Measurements from ENCODE around the gene ZNF550. TPM values are rescaled to one million over a fixed set of nuclear protein-coding genes. Genes with fewer than 3 reads are reported as not detected.

The ZNF550 gene
- total RNA-seq (2014; rRNA removed; shearing (Covaris generic); ENCODE audit: low replicate concordance), result 5.5 and 5.7 TPM in 2 replicates

DNA sequence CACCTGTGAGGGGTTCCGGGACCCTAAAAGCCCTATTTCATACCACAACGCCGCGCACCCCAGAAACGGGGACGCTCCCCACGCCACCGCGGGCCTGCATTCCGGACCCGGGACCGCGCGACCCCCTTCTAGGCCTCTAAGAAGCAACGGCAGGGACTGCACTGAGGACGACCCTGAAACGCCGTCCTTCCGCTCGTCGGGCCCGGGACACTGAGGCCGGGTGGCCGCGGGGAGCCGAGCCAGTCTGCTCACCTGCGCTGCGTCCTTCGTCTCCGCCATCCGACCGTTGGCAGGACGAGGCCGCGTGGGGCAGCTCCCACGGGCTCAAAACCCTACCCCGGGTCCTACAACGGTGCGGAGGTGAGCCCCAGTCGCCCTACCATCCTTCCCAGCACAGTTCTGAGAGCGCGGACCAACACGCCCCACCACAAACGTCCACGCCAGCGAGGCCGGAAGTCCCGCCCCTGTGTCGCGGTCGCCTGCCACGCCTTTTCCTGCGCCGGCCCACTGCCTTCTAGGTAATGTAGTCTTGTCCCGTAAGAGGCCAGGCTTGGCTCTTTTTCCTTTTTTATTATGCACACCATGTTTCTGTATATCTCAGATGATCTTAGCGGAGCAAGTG, at the start of gene ZNF550:
TSS of gene ZNF550 (minus strand) at position 460 of the 622 bp plus-strand sequence. CDS start at position 279, 181 bp downstream.
- H3K36me3 ChIP-seq (ENCODE audit: insufficient read depth, low read length), result peaks cover 23% of the 10 kb centered on the region
- peak within 1 kb of the TSS; percentile 61 for H3K4me2 ChIP-seq (ENCODE audit: low read depth, low read length, poor library complexity, severe bottlenecking)
- peak within 1 kb of the TSS; percentile 77 for H3K9ac ChIP-seq (ENCODE audit: low read length)
- peak within 1 kb of the TSS; percentile 42; the same call in 1 of the 2 replicates for H2AFZ ChIP-seq (ENCODE audit: low read length)
- peaks cover 19% of the 10 kb centered on the region for H3K79me2 ChIP-seq (ENCODE audit: low read length)
- no peaks in the 10 kb centered on the region for H4K20me1 ChIP-seq (ENCODE audit: insufficient read depth, low read depth, low read length)
- H3K9me3 ChIP-seq (ENCODE audit: low read length), result peaks cover 67% of the 10 kb centered on the region
- H3K27me3 ChIP-seq (ENCODE audit: low read length), result no peaks in the 10 kb centered on the region
- peak; percentile 89 for DNase-seq
- H3K4me1 ChIP-seq (ENCODE audit: low read length), result no peaks in the 10 kb centered on the region
- H3K27ac ChIP-seq (ENCODE audit: low read length), result no peak within 1 kb of the TSS
- no peaks in the 10 kb centered on the region for H3K9me2 ChIP-seq (replicated peaks; ENCODE audit: insufficient read depth, low read length)
- H3K4me3 ChIP-seq (ENCODE audit: low read length), result peak within 1 kb of the TSS; percentile 73

DNA sequence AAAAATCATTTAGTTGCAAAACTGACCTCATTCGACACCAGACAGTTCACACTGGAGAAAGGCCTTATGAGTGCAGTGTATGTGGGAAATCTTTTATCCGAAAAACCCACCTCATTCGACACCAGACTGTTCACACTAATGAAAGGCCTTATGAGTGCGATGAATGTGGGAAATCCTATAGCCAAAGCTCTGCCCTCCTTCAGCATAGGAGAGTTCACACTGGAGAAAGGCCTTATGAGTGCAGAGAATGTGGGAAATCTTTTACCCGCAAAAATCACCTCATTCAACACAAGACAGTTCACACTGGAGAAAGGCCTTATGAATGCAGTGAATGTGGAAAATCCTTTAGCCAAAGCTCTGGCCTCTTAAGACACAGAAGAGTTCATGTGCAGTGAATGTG, 47.3 kb upstream of the ZNF550 start:
- H3K27me3 ChIP-seq (ENCODE audit: low read length), result no peaks in the 10 kb centered on the region
- H3K4me2 ChIP-seq (ENCODE audit: low read depth, low read length, poor library complexity, severe bottlenecking), result no peak overlapping the region
- H3K9ac ChIP-seq (ENCODE audit: low read length), result no peak overlapping the region
- H3K79me2 ChIP-seq (ENCODE audit: low read length), result peaks cover 5% of the 10 kb centered on the region
- H4K20me1 ChIP-seq (ENCODE audit: insufficient read depth, low read depth, low read length), result no peaks in the 10 kb centered on the region
- no peak for DNase-seq
- H2AFZ ChIP-seq (ENCODE audit: low read length), result no peak overlapping the region
- no peak overlapping the region for H3K27ac ChIP-seq (ENCODE audit: low read length)
- peaks cover 62% of the 10 kb centered on the region for H3K36me3 ChIP-seq (ENCODE audit: insufficient read depth, low read length)
- no peaks in the 10 kb centered on the region for H3K9me2 ChIP-seq (replicated peaks; ENCODE audit: insufficient read depth, low read length)
- no peaks in the 10 kb centered on the region for H3K4me1 ChIP-seq (ENCODE audit: low read length)
- no peak overlapping the region for H3K4me3 ChIP-seq (ENCODE audit: low read length)
- peaks cover 68% of the 10 kb centered on the region for H3K9me3 ChIP-seq (ENCODE audit: low read length)

DNA sequence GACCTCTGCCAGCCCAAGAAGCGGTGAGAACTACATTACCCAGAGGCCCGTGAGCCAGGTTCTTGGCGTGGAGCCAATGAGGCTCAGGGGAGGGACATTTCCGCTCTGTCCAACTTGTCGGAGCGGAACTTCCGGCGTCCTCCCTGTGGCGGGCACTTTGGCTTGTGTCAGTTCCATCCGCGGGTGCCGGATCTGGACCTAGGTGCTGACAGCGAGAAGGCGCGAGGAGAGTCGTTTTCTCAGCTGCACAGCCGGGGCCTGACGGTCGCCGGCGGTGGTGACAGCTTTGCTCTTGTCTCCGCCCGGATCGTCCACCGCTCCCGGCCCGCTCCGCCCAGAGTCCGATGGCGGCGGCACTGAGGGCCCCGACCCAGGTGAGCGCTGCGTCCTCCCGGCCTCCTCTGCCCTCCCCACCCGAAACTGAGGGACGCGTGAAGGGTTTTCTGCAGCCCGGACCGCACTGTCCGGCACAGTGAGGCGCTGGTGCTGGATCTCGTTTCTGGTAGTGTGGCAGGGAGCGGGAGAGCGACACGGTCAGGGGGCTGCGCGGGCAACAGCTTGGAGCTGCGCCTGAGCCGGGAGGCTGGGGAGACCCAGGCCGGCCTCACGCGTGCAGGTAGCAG, 40.2 kb upstream of the ZNF550 start, which contains the start of gene ZNF530:
TSS of gene ZNF530 (plus strand) at position 125 of the 623 bp plus-strand sequence. CDS start 4,461 bp downstream, outside the sequence.
- Histone ChIP-seq H3K79me2 (ENCODE audit: low read length) (peaks cover 27% of the 10 kb centered on the region), H3K9ac (ENCODE audit: low read length) (peak within 1 kb of the TSS; percentile 75), H3K27me3 (ENCODE audit: low read length) (no peaks in the 10 kb centered on the region), H2AFZ (ENCODE audit: low read length) (peak within 1 kb of the TSS; percentile 82), H3K27ac (ENCODE audit: low read length) (no peak within 1 kb of the TSS), H3K4me2 (ENCODE audit: low read depth, low read length, poor library complexity, severe bottlenecking) (peak within 1 kb of the TSS; percentile 92), H3K9me2 (replicated peaks; ENCODE audit: insufficient read depth, low read length) (no peaks in the 10 kb centered on the region), H3K9me3 (ENCODE audit: low read length) (peaks cover 51% of the 10 kb centered on the region), H3K4me1 (ENCODE audit: low read length) (peaks cover 12% of the 10 kb centered on the region), H4K20me1 (ENCODE audit: insufficient read depth, low read depth, low read length) (no peaks in the 10 kb centered on the region), H3K36me3 (ENCODE audit: insufficient read depth, low read length) (peaks cover 38% of the 10 kb centered on the region), H3K4me3 (ENCODE audit: low read length) (peak within 1 kb of the TSS; percentile 86)
- peak; percentile 99 for DNase-seq

DNA sequence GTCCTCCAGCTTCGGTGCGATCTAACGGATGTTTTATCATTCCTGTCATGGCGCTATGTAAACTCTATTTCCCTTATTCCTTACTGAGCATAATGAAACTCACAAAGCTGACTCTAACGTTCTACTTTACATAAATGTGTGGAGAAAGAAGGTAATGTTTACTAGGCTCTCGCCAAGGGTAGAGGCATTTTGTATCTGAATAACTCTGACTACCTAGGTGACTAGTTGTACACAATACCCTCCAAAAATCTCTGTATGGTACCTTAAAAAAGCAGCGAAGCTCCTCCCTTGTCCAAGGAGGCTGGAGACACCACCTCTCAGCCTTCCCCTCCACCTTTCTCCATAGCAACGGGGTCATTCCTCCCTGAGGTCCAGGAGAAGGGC, 39.7 kb upstream of the ZNF550 start:
- peak overlapping the region; percentile 92 for H3K4me2 ChIP-seq (ENCODE audit: low read depth, low read length, poor library complexity, severe bottlenecking)
- no peak overlapping the region for H3K27ac ChIP-seq (ENCODE audit: low read length)
- peaks cover 46% of the 10 kb centered on the region for H3K9me3 ChIP-seq (ENCODE audit: low read length)
- H2AFZ ChIP-seq (ENCODE audit: low read length), result peak overlapping the region; percentile 82
- H3K27me3 ChIP-seq (ENCODE audit: low read length), result no peaks in the 10 kb centered on the region
- H3K4me1 ChIP-seq (ENCODE audit: low read length), result peaks cover 12% of the 10 kb centered on the region
- H3K4me3 ChIP-seq (ENCODE audit: low read length), result peak overlapping the region; percentile 86
- H3K79me2 ChIP-seq (ENCODE audit: low read length), result peaks cover 27% of the 10 kb centered on the region
- no peaks in the 10 kb centered on the region for H4K20me1 ChIP-seq (ENCODE audit: insufficient read depth, low read depth, low read length)
- H3K36me3 ChIP-seq (ENCODE audit: insufficient read depth, low read length), result peaks cover 33% of the 10 kb centered on the region
- H3K9ac ChIP-seq (ENCODE audit: low read length), result peak overlapping the region; percentile 75
- no peak for DNase-seq
- no peaks in the 10 kb centered on the region for H3K9me2 ChIP-seq (replicated peaks; ENCODE audit: insufficient read depth, low read length)

DNA sequence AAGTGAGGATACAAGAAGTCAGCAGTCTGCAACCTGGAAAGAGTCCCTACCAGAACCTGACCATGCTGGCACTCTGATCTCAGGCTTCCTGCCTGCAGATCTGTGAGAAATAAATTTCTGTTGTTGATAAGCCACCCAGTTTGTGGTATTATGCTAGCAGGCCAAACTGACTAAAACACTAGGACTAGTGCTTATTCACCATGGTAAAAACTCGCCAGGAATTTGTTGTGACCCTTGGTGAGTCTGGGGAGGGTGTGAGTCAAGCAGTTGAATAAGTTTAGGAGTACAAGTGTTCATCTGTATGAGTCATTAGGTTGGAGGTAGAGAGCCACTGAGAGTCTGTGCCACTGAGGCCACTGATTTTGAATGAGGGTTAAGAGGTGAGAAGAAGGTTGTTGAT, 27.9 kb upstream of the ZNF550 start:
- Histone ChIP-seq H3K27ac (ENCODE audit: low read length) (no peak overlapping the region), H3K36me3 (ENCODE audit: insufficient read depth, low read length) (no peaks in the 10 kb centered on the region; the same call in 1 of the 2 replicates), H3K9me2 (replicated peaks; ENCODE audit: insufficient read depth, low read length) (no peaks in the 10 kb centered on the region), H3K4me1 (ENCODE audit: low read length) (no peaks in the 10 kb centered on the region), H4K20me1 (ENCODE audit: insufficient read depth, low read depth, low read length) (no peaks in the 10 kb centered on the region), H3K4me3 (ENCODE audit: low read length) (no peak overlapping the region), H3K9me3 (ENCODE audit: low read length) (peaks cover 45% of the 10 kb centered on the region), H3K27me3 (ENCODE audit: low read length) (no peaks in the 10 kb centered on the region), H3K4me2 (ENCODE audit: low read depth, low read length, poor library complexity, severe bottlenecking) (no peak overlapping the region), H2AFZ (ENCODE audit: low read length) (no peak overlapping the region), H3K79me2 (ENCODE audit: low read length) (no peaks in the 10 kb centered on the region), H3K9ac (ENCODE audit: low read length) (no peak overlapping the region)
- no peak for DNase-seq

DNA sequence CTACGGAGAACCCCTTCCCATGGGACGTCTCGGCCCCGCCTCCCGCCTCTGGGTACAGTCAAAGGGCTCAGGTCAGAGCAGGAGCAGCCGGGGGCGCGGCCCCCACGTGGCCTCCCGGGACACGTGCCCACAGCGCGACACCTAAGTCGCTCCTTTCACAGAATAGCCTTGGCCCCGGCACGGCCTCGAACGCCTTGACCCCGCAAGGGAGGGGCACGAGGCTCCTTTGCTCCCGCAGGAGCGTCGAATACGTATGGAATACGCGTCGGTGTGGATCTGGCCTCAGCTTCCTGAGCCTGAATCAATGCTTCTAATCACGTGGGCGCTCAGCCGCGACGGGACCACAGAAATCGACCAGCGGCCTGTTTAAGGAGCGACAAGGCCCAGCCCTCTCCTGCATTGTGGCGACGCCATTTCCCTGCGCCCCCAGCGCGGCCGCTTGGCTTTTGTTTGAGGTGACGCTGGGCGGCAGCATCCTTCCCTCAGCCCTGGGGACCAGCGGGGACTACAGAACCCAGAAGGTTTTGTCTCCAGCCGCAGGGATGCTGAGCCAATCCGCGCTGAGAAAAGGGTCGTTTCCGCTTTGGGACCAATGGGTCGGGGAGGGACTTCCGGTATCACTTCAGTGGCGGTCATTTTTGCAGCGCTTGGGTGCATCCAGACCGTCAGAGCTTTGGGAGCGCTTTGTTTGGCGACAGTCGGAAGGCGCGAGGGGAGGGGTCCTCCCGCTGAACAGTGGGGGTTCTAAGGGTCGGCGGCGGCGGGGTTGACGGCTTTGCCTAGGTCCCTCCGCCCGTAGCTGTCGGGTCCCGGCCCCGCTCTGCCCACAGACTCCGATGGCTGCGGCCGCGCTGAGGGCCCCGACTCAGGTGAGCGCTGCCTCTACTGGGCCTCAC, 24.1 kb upstream of the ZNF550 start, which contains the start of gene ZIK1:
TSS of gene ZIK1 (plus strand) at position 625 of the 896 bp plus-strand sequence. CDS start at position 837, 212 bp downstream.
- Histone ChIP-seq H3K4me2 (ENCODE audit: low read depth, low read length, poor library complexity, severe bottlenecking) (no peak within 1 kb of the TSS), H3K9me3 (ENCODE audit: low read length) (peaks cover 31% of the 10 kb centered on the region), H3K27ac (ENCODE audit: low read length) (no peak within 1 kb of the TSS)

DNA sequence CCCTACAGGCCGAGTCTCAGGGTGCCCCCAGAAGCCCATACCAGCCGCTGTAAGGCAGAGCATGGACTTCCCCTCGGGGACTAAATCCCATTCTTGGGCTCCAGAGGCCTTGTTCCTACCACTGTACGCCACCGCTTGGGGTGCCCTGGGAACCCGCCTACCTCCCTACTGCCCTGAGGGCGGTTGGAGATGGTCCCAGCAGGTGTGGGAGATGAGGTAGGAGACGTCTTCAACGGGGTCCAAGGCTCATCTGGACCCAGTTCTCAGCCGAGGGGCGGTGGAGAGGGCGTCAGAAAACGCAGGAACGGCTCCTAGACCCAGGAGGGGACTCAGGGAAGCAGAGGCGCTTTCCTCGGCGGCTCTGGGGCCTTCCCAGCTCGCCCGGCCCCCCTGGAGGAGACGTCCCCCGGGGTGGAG, 23.4 kb upstream of the ZNF550 start:
- Histone ChIP-seq H2AFZ (ENCODE audit: low read length) (no peak overlapping the region), H3K27ac (ENCODE audit: low read length) (no peak overlapping the region), H3K79me2 (ENCODE audit: low read length) (peaks cover 5% of the 10 kb centered on the region), H3K27me3 (ENCODE audit: low read length) (no peaks in the 10 kb centered on the region), H3K36me3 (ENCODE audit: insufficient read depth, low read length) (no peaks in the 10 kb centered on the region; the same call in 1 of the 2 replicates), H3K4me1 (ENCODE audit: low read length) (peaks cover 7% of the 10 kb centered on the region), H3K9me2 (replicated peaks; ENCODE audit: insufficient read depth, low read length) (no peaks in the 10 kb centered on the region), H3K9ac (ENCODE audit: low read length) (no peak overlapping the region), H3K4me3 (ENCODE audit: low read length) (no peak overlapping the region), H4K20me1 (ENCODE audit: insufficient read depth, low read depth, low read length) (no peaks in the 10 kb centered on the region), H3K4me2 (ENCODE audit: low read depth, low read length, poor library complexity, severe bottlenecking) (no peak overlapping the region), H3K9me3 (ENCODE audit: low read length) (peaks cover 31% of the 10 kb centered on the region)
- no peak for DNase-seq

More for the DNA sequence above, 24.1 kb upstream of the ZNF550 start, which contains the start of gene ZIK1:
- Histone ChIP-seq H2AFZ (ENCODE audit: low read length) (no peak within 1 kb of the TSS), H3K9me2 (replicated peaks; ENCODE audit: insufficient read depth, low read length) (no peaks in the 10 kb centered on the region), H3K27me3 (ENCODE audit: low read length) (no peaks in the 10 kb centered on the region), H3K9ac (ENCODE audit: low read length) (no peak within 1 kb of the TSS), H3K4me3 (ENCODE audit: low read length) (no peak within 1 kb of the TSS), H3K36me3 (ENCODE audit: insufficient read depth, low read length) (no peaks in the 10 kb centered on the region; the same call in 1 of the 2 replicates), H4K20me1 (ENCODE audit: insufficient read depth, low read depth, low read length) (no peaks in the 10 kb centered on the region), H3K79me2 (ENCODE audit: low read length) (no peaks in the 10 kb centered on the region), H3K4me1 (ENCODE audit: low read length) (peaks cover 3% of the 10 kb centered on the region; the same call in 1 of the 2 replicates)
- no peak for DNase-seq
